Measurements from ENCODE around the gene CD302.

DNA sequence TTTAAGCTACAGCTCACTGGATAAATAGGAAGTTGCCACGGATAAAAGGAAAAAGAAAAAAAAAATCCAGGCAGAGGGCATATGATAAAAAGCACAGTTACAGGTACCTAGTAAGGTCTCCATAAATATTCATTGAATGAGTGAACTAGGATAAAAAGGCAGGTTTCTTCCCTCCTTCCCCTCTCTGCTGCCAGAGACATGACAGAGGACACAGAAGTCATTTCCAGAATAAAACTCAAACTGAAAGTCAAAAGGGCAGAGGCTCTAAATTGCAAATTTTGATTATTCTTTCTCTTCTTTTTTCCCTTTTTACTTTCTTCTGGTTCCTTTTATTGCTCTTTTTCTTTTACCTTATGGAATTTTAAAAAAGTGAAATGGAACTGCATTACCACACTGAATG lies 7.7 kb downstream of the CD302 start:
- no peak for TF ChIP-seq YY1 (IDR thresholded peaks at IDR 0.05)
- TF ChIP-seq, protein P1, sequence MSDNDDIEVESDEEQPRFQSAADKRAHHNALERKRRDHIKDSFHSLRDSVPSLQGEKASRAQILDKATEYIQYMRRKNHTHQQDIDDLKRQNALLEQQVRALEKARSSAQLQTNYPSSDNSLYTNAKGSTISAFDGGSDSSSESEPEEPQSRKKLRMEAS (IDR thresholded peaks at IDR 0.05): no peak

Measured in liver (tissue), 1 donor.